Measurements from ENCODE around the gene C1QA. TPM values are rescaled to one million over a fixed set of nuclear protein-coding genes. Genes with fewer than 3 reads are reported as not detected.

Gene C1QA
- total RNA-seq, 3 donors from 2014 or later = 55.7 to 355 (median 104) TPM

DNA sequence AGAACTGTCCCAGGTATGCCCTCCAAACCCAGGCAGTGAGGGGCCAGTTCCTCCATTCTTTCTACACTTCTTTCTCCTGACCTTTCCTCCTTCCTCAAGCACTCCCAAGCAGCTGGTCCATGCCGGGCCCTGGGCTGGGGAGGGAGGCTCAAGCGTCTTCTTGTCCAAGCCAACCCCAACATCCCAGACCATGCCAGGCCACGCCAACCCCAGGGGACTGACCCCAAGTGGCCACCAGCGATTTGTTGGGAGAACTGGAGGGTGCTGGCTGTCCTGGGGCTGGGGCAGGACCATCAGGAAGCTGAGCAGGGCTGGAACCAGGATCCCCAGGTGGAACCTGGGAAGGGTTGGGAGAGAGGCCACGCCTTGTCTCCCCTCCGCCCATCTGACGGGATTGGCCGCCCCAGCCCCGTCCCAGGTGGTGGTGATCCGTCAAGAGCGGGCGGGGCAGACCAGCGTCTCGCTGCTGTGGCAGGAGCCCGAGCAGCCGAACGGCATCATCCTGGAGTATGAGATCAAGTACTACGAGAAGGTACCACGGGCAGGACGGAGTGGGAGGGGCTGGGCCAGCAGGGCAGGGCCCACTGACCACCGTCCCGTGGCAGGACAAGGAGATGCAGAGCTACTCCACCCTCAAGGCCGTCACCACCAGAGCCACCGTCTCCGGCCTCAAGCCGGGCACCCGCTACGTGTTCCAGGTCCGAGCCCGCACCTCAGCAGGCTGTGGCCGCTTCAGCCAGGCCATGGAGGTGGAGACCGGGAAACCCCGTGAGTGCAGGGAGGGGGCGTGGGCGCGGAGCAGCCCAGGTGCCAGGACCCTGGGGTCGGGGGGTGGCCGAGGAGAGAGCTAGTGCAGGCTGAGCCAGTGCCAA lies 43.3 kb upstream of the C1QA start:
- no peak for TF ChIP-seq POLR2A (IDR thresholded peaks at IDR 0.05)
- TF ChIP-seq, protein P1, sequence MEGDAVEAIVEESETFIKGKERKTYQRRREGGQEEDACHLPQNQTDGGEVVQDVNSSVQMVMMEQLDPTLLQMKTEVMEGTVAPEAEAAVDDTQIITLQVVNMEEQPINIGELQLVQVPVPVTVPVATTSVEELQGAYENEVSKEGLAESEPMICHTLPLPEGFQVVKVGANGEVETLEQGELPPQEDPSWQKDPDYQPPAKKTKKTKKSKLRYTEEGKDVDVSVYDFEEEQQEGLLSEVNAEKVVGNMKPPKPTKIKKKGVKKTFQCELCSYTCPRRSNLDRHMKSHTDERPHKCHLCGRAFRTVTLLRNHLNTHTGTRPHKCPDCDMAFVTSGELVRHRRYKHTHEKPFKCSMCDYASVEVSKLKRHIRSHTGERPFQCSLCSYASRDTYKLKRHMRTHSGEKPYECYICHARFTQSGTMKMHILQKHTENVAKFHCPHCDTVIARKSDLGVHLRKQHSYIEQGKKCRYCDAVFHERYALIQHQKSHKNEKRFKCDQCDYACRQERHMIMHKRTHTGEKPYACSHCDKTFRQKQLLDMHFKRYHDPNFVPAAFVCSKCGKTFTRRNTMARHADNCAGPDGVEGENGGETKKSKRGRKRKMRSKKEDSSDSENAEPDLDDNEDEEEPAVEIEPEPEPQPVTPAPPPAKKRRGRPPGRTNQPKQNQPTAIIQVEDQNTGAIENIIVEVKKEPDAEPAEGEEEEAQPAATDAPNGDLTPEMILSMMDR (IDR thresholded peaks at IDR 0.05) = no peak
- TF ChIP-seq POLR2AphosphoS5 (IDR thresholded peaks at IDR 0.05) = no peak
- no peak for DNase-seq (ENCODE audit: low spot score in 2 of 2)
- Histone ChIP-seq H3K9me3 (no peaks in the 10 kb centered on the region), H3K4me1 (no peaks in the 10 kb centered on the region), H3K27ac (no peak overlapping the region), H3K4me3 (no peak overlapping the region), H3K27me3 (peaks cover 0 to 47% of the 10 kb centered on the region in 2 donors), H3K36me3 (no peaks in the 10 kb centered on the region)
- intact Hi-C loops (cut with DNase I; ENCODE audit: low total_unique reads) = no loop called here

DNA sequence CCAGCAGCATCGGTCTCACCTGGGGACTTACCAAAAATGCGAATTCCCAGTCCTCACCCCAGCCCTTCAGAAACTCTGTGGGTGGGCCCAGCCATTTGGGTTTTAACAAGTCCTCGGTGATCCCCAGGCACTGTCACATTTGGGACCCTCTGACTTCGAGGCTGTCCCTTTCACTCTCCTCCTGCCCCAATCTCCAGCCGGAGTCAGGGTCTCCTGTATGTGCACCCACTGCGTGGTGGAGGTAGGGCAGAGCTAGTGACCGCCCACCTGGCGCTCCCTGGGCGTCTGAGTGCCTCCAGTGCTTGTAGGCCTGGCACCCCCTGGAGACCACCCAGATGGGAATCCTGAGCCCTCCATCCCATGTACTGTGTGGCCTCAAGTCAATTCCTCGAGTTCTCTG lies 42.0 kb upstream of the C1QA start:
- H3K4me1 ChIP-seq = no peaks in the 10 kb centered on the region
- no peaks in the 10 kb centered on the region for H3K36me3 ChIP-seq
- intact Hi-C loops (cut with DNase I; ENCODE audit: low total_unique reads) = no loop called here
- peaks cover 0 to 52% of the 10 kb centered on the region in 2 donors for H3K27me3 ChIP-seq
- TF ChIP-seq POLR2A (IDR thresholded peaks at IDR 0.05) (no peak), POLR2AphosphoS5 (IDR thresholded peaks at IDR 0.05) (no peak)
- TF ChIP-seq, protein P1 (IDR thresholded peaks at IDR 0.05) = no peak
- no peak for DNase-seq (ENCODE audit: low spot score in 2 of 2)
- H3K27ac ChIP-seq = no peak overlapping the region
- H3K9me3 ChIP-seq = no peaks in the 10 kb centered on the region
- no peak overlapping the region for H3K4me3 ChIP-seq

DNA sequence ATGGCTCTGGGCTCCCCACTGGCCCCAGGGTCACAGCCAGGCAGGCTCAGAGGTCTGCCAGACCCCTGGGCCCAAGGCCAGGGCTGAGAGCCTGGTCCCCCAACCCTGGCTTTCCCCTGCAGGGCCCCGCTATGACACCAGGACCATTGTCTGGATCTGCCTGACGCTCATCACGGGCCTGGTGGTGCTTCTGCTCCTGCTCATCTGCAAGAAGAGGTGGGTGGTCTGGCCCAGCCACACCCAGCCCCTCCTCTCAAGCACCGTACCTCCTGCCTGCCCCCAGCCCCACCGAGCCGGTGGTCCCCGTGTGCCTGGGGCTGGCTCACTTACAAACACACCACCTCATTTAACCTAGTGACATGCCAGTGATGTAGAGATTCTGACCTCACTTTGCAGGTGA lies 41.3 kb upstream of the C1QA start:
- TF ChIP-seq POLR2AphosphoS5 (IDR thresholded peaks at IDR 0.05) (no peak), POLR2A (IDR thresholded peaks at IDR 0.05) (no peak)
- TF ChIP-seq, protein P1 (IDR thresholded peaks at IDR 0.05) = no peak
- Histone ChIP-seq H3K27ac (no peak overlapping the region), H3K36me3 (no peaks in the 10 kb centered on the region), H3K27me3 (peaks cover 0 to 49% of the 10 kb centered on the region in 2 donors), H3K9me3 (no peaks in the 10 kb centered on the region), H3K4me1 (no peaks in the 10 kb centered on the region), H3K4me3 (no peak overlapping the region)
- intact Hi-C loops (cut with DNase I; ENCODE audit: low total_unique reads) = no loop called here
- no peak for DNase-seq (ENCODE audit: low spot score in 2 of 2)

DNA sequence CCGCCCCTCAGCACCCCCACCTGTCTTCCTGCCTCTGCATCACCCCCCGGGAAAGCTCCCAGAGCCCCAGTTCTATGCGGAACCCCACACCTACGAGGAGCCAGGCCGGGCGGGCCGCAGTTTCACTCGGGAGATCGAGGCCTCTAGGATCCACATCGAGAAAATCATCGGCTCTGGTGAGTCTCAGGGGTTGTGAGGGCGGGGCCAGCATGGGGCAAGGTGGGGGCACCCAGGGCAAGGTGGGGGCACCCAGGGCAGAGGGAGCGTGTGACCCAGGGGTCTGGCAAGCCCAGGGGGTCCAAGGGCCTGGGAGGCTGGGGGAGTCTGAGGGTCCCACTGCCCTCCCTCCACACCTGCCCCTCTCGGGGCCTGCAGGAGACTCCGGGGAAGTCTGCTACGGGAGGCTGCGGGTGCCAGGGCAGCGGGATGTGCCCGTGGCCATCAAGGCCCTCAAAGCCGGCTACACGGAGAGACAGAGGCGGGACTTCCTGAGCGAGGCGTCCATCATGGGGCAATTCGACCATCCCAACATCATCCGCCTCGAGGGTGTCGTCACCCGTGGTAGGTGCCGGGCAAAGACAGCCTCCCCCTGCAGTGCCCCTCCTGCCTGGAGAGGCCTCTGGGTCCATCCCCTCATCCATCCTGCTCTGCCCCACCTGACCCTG lies 39.0 kb upstream of the C1QA start:
- no peaks in the 10 kb centered on the region for H3K9me3 ChIP-seq
- H3K4me3 ChIP-seq = no peak overlapping the region
- no peak overlapping the region for H3K27ac ChIP-seq
- no peak for DNase-seq (ENCODE audit: low spot score in 2 of 2)
- H3K4me1 ChIP-seq = no peaks in the 10 kb centered on the region
- TF ChIP-seq POLR2A (IDR thresholded peaks at IDR 0.05) (no peak), POLR2AphosphoS5 (IDR thresholded peaks at IDR 0.05) (no peak)
- TF ChIP-seq, protein P1 (IDR thresholded peaks at IDR 0.05) = no peak
- intact Hi-C loops (cut with DNase I; ENCODE audit: low total_unique reads) = no loop called here
- H3K27me3 ChIP-seq = peaks cover 0 to 59% of the 10 kb centered on the region in 2 donors
- no peaks in the 10 kb centered on the region for H3K36me3 ChIP-seq

DNA sequence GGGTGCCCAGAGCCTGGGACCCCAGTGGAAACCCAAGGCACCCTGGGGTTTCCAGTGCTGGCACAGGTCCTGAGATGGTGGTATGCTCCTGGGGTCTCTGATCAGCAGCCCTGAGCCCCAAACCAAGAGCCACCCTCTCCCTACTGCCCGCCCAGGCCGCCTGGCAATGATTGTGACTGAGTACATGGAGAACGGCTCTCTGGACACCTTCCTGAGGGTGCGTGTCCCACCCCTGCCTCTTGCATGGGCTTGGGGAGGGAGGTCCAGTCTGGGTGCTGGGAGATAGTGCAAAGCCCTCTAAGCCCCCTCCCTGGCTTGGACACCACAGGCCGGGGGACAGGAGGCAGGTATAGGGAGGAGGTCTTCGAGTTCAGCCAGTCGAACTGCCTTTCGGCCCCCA lies 38.4 kb upstream of the C1QA start:
- no peak overlapping the region for H3K4me3 ChIP-seq
- H3K4me1 ChIP-seq = no peaks in the 10 kb centered on the region
- no peaks in the 10 kb centered on the region for H3K36me3 ChIP-seq
- no peak for DNase-seq (ENCODE audit: low spot score in 2 of 2)
- intact Hi-C loops (cut with DNase I; ENCODE audit: low total_unique reads) = no loop called here
- H3K27ac ChIP-seq = no peak overlapping the region
- TF ChIP-seq POLR2A (IDR thresholded peaks at IDR 0.05) = no peak
- TF ChIP-seq, protein P1 (IDR thresholded peaks at IDR 0.05) = no peak
- no peak for TF ChIP-seq POLR2AphosphoS5 (IDR thresholded peaks at IDR 0.05)
- peaks cover 0 to 60% of the 10 kb centered on the region in 2 donors for H3K27me3 ChIP-seq
- H3K9me3 ChIP-seq = no peaks in the 10 kb centered on the region

All from breast epithelium (tissue), 4 donors.